GM19099 (cell line): Measurements from ENCODE around the gene SDK1.

Experiments
- POLR2A ChIP-seq: IDR thresholded peaks from 3 replicates; pipeline ENCODE4 v1.6.1; 2011; ENCODE audit warnings: low read depth; ENCODE audit not compliant: insufficient read length; ENCODE audit errors: extremely low read depth

The SDK1 gene

GRCh38 chr7:4175346-4175973 is 874.4 kb downstream of the SDK1 start:
- no peak for TF ChIP-seq POLR2A

GRCh38 chr7:4177001-4177400 is 875.9 kb downstream of the SDK1 start:
- TF ChIP-seq POLR2A, result no peak

GRCh38 chr7:4178416-4178815 is 877.4 kb downstream of the SDK1 start:
- no peak for TF ChIP-seq POLR2A

GRCh38 chr7:4178916-4179687 is 878.0 kb downstream of the SDK1 start:
- no peak for TF ChIP-seq POLR2A

GRCh38 chr7:4179688-4180380 is 878.8 kb downstream of the SDK1 start:
- TF ChIP-seq POLR2A, result no peak

GRCh38 chr7:4181446-4181845 is 880.4 kb downstream of the SDK1 start:
- TF ChIP-seq POLR2A, result no peak

- TF ChIP-seq POLR2A, result no peak
These were observed 881.7 kb downstream of the SDK1 start for GRCh38 chr7:4182605-4183300.

- no peak for TF ChIP-seq POLR2A
These were observed 883.6 kb downstream of the SDK1 start for GRCh38 chr7:4184653-4185052.

GRCh38 chr7:4185136-4185535 is 884.1 kb downstream of the SDK1 start:
- no peak for TF ChIP-seq POLR2A

- no peak for TF ChIP-seq POLR2A
These were observed 884.9 kb downstream of the SDK1 start for GRCh38 chr7:4185721-4186512.

- no peak for TF ChIP-seq POLR2A
These were observed 885.4 kb downstream of the SDK1 start for GRCh38 chr7:4186513-4186780.

- TF ChIP-seq POLR2A, result no peak
These were observed 887.6 kb downstream of the SDK1 start for GRCh38 chr7:4188651-4189050.

- no peak for TF ChIP-seq POLR2A
These were observed 888.1 kb downstream of the SDK1 start for GRCh38 chr7:4189131-4189570.
